ENCODE results near the gene UBD.

UBD gene

DNA sequence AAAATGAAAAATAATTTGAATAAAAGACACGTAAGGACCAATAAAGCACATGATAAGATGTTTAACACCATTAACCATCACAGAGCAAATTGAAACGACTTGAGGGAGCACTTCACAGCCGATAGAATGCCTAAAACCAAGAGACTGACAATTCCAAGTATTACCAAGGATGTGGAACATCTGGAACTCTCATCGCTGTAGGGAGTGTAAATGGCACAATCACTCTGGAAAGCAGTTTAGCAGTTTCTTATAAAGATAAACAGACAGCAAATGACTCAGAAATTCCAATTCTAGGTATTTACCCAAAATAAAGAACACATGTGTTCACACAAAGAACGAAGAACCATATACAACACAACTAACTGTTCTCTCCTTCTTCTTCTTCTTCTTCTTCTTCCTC is 8.5 kb upstream of the UBD start:
- peaks cover 27% of the 10 kb centered on the region for H3K27me3 Mint-ChIP-seq
- no peaks in the 10 kb centered on the region for H3K9me3 Mint-ChIP-seq
- H3K36me3 Mint-ChIP-seq: no peaks in the 10 kb centered on the region
- no peak overlapping the region for H3K27ac Mint-ChIP-seq
- H3K4me1 Mint-ChIP-seq: peaks cover 8% of the 10 kb centered on the region
- no peak overlapping the region for H3K4me3 Mint-ChIP-seq

DNA sequence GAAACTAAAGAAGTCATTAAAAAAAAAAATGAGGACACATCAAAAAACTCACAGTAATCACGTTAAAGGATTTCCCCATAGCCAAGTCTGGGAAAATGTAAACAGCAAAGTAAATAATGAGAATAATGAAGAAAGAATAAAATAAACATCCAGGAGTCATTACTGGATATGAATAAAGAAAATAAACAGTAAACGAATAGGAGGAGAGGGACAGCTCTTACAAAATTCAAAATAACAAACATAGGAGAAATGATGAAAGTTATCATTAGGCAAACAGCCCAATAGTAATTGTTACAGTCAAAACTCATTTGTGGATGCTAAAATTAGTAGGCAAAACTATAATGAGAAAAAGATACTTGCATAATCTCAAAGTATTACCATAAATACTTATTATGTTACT is 8.0 kb upstream of the UBD start:
- peaks cover 8% of the 10 kb centered on the region for H3K4me1 Mint-ChIP-seq

DNA sequence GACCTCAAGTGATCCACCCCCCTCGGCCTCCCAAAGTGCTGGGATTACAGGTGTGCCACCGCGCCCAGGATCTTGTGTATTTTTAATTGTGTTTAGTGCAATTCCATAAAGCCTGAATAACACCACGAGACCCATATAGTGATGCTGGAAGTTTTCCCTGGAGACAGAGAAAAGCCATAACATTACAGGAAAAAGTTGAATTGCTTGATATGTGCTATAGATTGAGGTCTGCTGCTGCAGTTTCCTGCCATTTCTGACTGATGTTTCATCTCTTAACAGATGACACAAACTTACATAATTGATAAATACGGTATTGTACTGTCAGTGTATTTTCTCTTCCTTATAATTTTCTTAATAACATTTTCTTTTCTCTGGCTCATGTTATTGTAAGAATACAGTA is 7.3 kb upstream of the UBD start:
- Mint-ChIP-seq H3K36me3 (no peaks in the 10 kb centered on the region), H3K27me3 (peaks cover 26% of the 10 kb centered on the region), H3K4me3 (no peak overlapping the region), H3K27ac (no peak overlapping the region), H3K4me1 (peaks cover 8% of the 10 kb centered on the region), H3K9me3 (no peaks in the 10 kb centered on the region)

More for the DNA sequence above, 8.0 kb upstream of the UBD start:
- H3K36me3 Mint-ChIP-seq: no peaks in the 10 kb centered on the region
- H3K27me3 Mint-ChIP-seq: peaks cover 28% of the 10 kb centered on the region
- no peak overlapping the region for H3K27ac Mint-ChIP-seq
- H3K4me3 Mint-ChIP-seq: no peak overlapping the region
- H3K9me3 Mint-ChIP-seq: no peaks in the 10 kb centered on the region

DNA sequence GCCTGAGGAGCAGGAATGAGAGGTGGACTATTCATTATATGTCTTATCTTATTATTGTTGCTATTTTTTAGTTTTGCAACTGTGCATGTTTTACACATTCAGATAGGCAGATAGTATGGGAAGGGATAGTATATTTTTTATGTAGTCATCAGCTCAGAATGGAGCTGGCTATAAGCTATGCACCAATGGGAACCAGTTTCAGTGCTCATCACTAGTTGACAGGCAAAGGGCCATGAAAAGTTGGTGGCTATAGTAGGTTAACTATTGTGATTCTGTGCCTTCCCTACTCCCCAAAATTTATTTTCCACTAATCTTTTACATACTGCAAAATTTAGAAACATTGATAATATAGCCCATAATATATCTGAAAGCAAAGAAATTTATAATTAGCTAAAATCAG is 5.3 kb upstream of the UBD start:
- H3K27me3 Mint-ChIP-seq: peaks cover 32% of the 10 kb centered on the region
- no peaks in the 10 kb centered on the region for H3K9me3 Mint-ChIP-seq
- H3K27ac Mint-ChIP-seq: no peak overlapping the region
- H3K4me1 Mint-ChIP-seq: peaks cover 8% of the 10 kb centered on the region
- H3K36me3 Mint-ChIP-seq: no peaks in the 10 kb centered on the region
- H3K4me3 Mint-ChIP-seq: no peak overlapping the region

DNA sequence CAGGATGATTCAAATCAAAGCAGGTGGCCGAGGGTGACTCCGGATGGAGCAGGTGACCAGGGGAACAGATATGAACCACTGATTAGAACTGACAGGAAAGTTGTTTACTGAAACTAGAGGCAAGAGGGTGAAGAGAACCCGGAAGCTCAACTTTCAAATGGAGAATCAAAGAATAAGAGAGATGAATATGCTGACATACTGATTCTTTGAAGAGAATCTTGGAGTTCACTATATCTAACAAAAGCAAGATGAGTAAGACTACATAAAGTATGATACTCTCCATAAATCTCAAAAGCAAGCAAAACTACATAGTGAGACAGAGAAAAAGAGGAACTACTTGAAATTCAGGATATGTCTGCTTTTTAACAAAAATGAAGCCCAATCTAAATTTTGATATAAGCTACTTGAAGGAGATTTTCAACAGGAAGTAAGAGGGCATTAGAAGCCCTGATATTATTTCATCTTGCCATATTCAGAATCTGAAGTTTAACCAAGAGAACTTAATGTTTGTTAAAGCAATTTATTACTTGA is 4.0 kb upstream of the UBD start:
- no peak overlapping the region for H3K4me3 Mint-ChIP-seq
- H3K9me3 Mint-ChIP-seq: no peaks in the 10 kb centered on the region
- no peak overlapping the region for H3K27ac Mint-ChIP-seq
- peaks cover 39% of the 10 kb centered on the region for H3K27me3 Mint-ChIP-seq
- H3K4me1 Mint-ChIP-seq: peaks cover 8% of the 10 kb centered on the region
- no peaks in the 10 kb centered on the region for H3K36me3 Mint-ChIP-seq

DNA sequence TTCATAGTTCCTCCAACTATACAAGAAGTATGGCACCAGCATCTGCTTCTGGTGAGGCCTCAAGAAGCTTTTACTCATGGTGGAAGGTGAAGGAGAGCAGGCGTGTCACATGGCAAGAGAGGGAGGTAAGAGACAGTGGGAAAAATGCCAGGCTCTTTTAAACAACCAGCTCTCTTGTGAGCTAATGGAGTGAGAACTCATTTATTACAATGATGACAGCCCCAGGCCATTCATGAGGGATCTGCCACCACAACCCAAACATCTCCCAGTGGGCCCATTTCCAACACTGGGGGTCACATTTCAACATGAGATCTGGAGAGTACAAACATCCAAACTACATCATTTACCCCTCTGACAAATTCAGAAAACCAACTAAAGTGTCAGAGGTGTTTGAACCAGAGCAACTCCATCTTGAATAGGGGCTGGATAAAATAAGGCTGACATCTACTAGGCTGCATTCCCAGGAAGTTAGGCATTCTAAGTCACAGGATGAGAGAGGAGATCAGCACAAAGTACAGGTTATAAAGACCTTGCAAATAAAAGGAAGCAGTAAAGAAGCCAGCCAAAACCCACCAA is 2.2 kb upstream of the UBD start:
- peaks cover 43% of the 10 kb centered on the region for H3K27me3 Mint-ChIP-seq
- no peaks in the 10 kb centered on the region for H3K9me3 Mint-ChIP-seq
- H3K27ac Mint-ChIP-seq: no peak overlapping the region
- H3K4me3 Mint-ChIP-seq: no peak overlapping the region
- H3K36me3 Mint-ChIP-seq: no peaks in the 10 kb centered on the region
- peaks cover 8% of the 10 kb centered on the region for H3K4me1 Mint-ChIP-seq

DNA sequence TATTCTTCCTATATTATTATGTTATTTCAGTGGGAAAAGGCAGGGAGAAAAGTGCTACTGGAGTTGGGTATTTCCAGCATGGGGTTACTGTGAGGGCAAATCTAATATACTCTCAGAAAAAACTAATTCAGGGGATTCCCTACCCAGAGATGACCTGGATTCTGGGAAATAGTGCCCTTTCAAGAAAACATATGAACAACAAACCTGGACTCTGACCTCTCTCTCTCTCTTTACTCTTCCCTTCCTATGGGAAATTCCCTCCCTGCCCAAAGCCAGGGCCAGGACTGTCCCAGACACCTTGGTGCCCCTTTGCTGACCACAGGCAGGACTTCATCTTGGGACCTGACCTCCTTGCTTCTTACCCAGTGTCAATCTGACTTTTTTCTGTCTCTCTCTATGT is 1.6 kb upstream of the UBD start:
- Mint-ChIP-seq H3K9me3 (no peaks in the 10 kb centered on the region), H3K27ac (no peak overlapping the region), H3K4me1 (peaks cover 8% of the 10 kb centered on the region), H3K36me3 (no peaks in the 10 kb centered on the region), H3K27me3 (peaks cover 46% of the 10 kb centered on the region), H3K4me3 (no peak overlapping the region)

DNA sequence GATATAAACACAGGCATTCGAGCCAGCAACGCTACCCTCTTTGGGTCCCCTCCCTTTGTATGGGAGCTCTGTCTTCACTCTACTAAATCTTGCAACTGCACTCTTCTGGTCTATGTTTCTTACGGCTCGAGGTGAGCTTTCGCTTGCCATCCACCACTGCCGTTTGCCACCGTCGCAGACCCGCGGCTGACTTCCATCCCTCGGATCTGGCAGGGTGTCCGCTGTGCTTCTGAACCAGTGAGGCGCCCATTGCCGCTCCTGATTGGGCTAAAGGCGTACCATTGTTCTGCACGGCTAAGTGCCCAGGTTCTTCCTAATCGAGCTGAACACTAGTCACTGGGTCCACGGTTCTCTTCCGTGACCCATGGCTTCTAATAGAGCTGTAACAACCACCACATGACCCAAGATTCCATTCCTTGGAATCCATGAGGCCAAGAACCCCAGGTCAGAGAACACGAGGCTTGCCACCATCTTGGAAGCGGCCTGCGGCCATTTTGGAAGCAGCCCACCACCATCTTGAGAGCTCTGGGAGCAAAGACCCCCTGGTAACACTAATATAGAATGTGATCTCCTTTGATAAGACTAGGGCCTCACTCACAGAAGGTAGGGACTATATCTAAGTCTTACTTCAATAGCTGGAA is 973 bp downstream of the UBD start:
- Mint-ChIP-seq H3K9me3 (peaks cover 5% of the 10 kb centered on the region), H3K4me3 (no peak overlapping the region), H3K27ac (no peak overlapping the region), H3K36me3 (peaks cover 2% of the 10 kb centered on the region), H3K27me3 (peaks cover 63% of the 10 kb centered on the region), H3K4me1 (peaks cover 11% of the 10 kb centered on the region)

DNA sequence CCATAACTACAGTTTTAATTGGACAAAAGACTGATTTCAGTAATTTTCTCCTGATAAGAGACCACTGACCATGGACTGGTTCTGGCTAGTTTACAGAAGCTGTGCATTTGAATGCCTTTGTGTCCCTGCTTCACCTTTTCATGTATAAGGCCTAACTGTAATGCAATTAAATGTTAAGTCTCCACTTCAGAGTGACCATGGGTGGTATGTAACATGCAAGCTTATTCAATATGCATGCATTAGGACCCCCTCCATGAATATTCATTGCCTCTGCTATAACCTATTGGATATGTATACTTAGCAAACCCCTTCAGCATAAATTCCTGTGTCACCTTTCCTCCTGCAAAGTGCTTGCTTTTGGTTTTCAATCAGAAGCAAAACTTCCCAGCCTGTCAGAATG is 2.2 kb downstream of the UBD start:
- Mint-ChIP-seq H3K27ac (no peak overlapping the region), H3K36me3 (peaks cover 2% of the 10 kb centered on the region), H3K9me3 (peaks cover 5% of the 10 kb centered on the region), H3K4me1 (peaks cover 13% of the 10 kb centered on the region), H3K4me3 (no peak overlapping the region), H3K27me3 (peaks cover 66% of the 10 kb centered on the region)

DNA sequence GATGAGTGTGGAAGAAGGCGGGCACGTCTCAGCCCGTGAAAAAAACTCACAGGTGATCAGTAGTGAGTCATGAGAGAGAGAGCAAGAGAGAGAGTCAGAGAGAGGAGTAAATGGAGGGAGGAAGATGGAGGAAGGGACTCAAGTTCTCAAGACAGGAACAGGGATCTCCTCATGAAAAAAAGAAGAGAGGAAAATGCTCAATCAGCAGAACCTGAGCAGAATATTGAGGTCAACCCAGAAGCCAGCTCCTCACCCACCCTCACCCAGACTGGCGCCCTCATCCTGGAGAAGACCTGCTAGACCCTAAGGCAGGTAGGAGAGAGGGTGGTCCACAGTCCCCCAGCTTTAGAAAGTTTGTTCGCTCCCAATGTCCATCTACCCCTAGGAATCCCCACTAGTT is 4.8 kb downstream of the UBD start:
- peaks cover 5% of the 10 kb centered on the region for H3K9me3 Mint-ChIP-seq
- H3K27ac Mint-ChIP-seq: no peak overlapping the region
- H3K27me3 Mint-ChIP-seq: peaks cover 61% of the 10 kb centered on the region
- no peak overlapping the region for H3K4me3 Mint-ChIP-seq
- H3K36me3 Mint-ChIP-seq: peaks cover 2% of the 10 kb centered on the region
- peaks cover 13% of the 10 kb centered on the region for H3K4me1 Mint-ChIP-seq

DNA sequence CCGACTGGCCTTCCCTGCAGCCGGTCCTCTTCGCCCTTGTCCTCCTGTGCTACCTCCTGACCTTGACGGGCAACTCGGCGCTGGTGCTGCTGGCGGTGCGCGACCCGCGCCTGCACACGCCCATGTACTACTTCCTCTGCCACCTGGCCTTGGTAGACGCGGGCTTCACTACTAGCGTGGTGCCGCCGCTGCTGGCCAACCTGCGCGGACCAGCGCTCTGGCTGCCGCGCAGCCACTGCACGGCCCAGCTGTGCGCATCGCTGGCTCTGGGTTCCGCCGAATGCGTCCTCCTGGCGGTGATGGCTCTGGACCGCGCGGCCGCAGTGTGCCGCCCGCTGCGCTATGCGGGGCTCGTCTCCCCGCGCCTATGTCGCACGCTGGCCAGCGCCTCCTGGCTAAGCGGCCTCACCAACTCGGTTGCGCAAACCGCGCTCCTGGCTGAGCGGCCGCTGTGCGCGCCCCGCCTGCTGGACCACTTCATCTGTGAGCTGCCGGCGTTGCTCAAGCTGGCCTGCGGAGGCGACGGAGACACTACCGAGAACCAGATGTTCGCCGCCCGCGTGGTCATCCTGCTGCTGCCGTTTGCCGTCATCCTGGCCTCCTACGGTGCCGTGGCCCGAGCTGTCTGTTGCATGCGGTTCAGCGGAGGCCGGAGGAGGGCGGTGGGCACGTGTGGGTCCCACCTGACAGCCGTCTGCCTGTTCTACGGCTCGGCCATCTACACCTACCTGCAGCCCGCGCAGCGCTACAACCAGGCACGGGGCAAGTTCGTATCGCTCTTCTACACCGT is 6.1 kb downstream of the UBD start:
- H3K36me3 Mint-ChIP-seq: peaks cover 2% of the 10 kb centered on the region
- peaks cover 5% of the 10 kb centered on the region for H3K9me3 Mint-ChIP-seq
- H3K27ac Mint-ChIP-seq: peak overlapping the region; percentile 61
- H3K27me3 Mint-ChIP-seq: peaks cover 57% of the 10 kb centered on the region
- peak overlapping the region; percentile 83 for H3K4me3 Mint-ChIP-seq
- H3K4me1 Mint-ChIP-seq: peaks cover 13% of the 10 kb centered on the region

DNA sequence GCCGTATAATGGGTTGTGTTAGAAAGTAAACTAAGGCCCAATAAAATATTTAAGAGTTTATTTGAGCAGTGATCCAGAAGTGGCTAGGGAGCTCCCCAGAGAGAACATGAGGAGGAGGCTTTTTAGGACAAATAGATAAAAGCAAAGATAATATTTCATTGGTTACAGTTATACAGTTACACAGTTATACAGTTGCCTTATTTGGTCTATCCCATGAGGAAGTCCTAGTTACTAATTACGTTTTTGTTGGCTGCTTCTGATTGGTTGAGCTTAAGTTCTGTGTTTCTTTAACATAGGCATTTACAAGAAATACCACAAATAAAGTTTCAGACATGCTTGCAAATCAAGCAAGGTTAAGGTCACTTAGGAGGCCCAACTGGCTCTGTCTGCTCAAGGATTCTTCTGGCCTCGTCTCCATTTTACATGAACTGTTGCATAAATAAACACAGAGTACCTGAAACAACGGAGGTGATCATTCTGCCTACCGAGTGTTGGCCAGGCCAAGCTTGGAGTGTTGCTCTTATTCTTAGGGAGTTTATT is 7.0 kb downstream of the UBD start:
- H3K36me3 Mint-ChIP-seq: peaks cover 2% of the 10 kb centered on the region
- H3K27ac Mint-ChIP-seq: no peak overlapping the region

DNA sequence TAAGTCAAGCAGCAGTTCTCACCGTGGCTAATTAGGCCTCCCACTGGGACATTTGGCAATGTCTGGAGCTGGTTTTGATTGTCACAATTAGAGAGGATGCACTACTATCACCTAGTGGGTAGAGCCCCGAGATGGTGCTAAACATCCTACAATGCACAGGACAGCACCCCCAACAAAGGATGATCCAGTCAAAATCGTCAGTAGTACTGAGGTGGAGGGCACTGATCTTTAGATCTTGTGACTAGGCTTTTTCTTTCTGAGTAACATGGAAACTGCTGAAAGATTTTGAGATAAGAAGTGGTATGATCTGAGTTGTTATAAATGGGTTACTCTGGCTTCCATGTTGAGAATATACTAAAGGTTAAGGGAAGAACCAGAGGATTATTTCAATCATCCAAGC is 12.0 kb downstream of the UBD start:
- H3K27me3 Mint-ChIP-seq: peaks cover 28% of the 10 kb centered on the region
- no peaks in the 10 kb centered on the region for H3K9me3 Mint-ChIP-seq
- no peaks in the 10 kb centered on the region for H3K4me1 Mint-ChIP-seq
- H3K4me3 Mint-ChIP-seq: no peak overlapping the region
- H3K36me3 Mint-ChIP-seq: no peaks in the 10 kb centered on the region
- H3K27ac Mint-ChIP-seq: no peak overlapping the region

More for the DNA sequence above, 7.0 kb downstream of the UBD start:
- Mint-ChIP-seq H3K27me3 (peaks cover 53% of the 10 kb centered on the region), H3K4me3 (peak overlapping the region; percentile 83), H3K9me3 (peaks cover 5% of the 10 kb centered on the region), H3K4me1 (peaks cover 13% of the 10 kb centered on the region)

DNA sequence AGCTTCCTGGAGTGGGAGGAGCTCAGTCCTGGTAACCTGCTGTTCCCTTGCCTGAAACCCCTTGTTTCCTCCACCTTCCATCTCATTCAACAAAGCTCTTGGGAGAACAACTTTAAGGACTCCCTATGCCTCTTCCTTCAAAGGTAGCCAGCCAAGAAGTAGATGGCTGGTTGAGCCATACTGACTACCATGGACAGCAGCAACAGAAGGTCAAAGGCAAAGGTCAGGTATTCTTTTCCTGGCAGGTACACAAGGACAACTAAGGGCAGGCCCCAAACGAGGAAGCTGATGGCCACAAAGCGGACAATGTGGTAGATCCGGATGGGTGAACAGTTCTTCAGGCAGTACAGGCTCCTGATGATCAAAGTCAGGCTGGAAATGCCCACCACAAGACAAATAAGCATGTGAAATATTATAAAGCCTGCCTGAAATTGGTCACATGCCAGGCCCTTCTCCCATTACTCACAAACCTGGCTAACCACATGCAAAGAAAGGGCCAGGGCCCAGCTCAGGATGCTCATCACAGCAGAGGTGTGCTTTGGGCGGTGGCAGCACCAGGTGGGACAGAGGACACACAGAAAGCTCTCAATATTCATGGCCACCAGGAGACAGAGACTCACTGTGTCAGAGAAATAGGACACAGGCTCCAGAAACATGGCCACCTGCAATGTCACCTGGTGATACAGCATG is 21.7 kb downstream of the UBD start:
- Mint-ChIP-seq H3K9me3 (no peaks in the 10 kb centered on the region), H3K4me1 (no peaks in the 10 kb centered on the region), H3K27me3 (peaks cover 10% of the 10 kb centered on the region)

DNA sequence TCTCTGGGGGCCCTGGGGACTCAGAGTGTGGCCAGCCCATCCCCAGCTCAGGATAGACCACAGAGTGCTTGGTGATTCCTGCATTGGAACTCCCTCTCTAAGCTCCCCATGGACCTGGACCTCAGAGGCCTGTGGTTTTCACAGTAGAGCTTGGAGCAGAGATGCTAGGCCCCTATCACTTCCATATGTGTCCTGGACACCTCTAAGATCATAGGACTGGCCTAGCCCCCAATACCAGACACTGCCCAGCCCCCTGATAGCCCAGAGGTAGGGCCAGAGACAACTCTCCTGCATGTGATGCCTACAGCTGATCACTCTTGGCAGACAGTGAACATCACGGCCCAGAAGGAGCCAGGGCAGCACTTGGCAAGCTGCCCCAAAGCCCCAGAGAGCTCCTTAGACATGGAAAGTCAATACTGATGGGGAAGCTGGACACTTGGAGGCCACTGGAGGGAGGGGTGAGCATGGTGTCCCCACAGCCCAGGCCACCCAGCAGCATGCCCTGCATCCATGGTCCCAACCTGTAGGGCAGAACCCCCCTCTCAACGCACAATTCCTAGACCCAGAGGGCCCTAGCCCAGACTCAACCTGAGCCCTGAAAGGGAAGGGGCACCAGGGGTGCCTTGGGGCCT is 27.1 kb downstream of the UBD start:
- H3K9me3 Mint-ChIP-seq: no peaks in the 10 kb centered on the region
- peaks cover 1% of the 10 kb centered on the region for H3K27me3 Mint-ChIP-seq
- H3K36me3 Mint-ChIP-seq: no peaks in the 10 kb centered on the region
- no peak overlapping the region for H3K4me3 Mint-ChIP-seq
- no peaks in the 10 kb centered on the region for H3K4me1 Mint-ChIP-seq
- no peak overlapping the region for H3K27ac Mint-ChIP-seq

More for the DNA sequence above, 21.7 kb downstream of the UBD start:
- no peak overlapping the region for H3K27ac Mint-ChIP-seq
- H3K4me3 Mint-ChIP-seq: no peak overlapping the region
- no peaks in the 10 kb centered on the region for H3K36me3 Mint-ChIP-seq
